ENCODE results near the gene ARID4B. TPM values are rescaled to one million over a fixed set of nuclear protein-coding genes. Genes with fewer than 3 reads are reported as not detected.
"Not testable (repeated sequence)": the region's sequence is repeated elsewhere in the genome, so short reads cannot be mapped to it uniquely, and the experiment has no call there.

Gene ARID4B
- total RNA-seq, 1 experiment from 2014 or later: 28.3 TPM

- no peak for DNase-seq (ENCODE audit: low read depth in 1 of 2, low spot score in 2 of 2)
- Histone ChIP-seq H3K27me3 (replicated peaks) (no peaks in the 10 kb centered on the region), H3K4me1 (replicated peaks) (no peaks in the 10 kb centered on the region)
These were observed 98.1 kb downstream of the ARID4B start for GRCh38 chr1:235229868-235230267.

GRCh38 chr1:235227414-235227813 lies 100.6 kb downstream of the ARID4B start:
- Histone ChIP-seq H3K27me3 (replicated peaks) (no peaks in the 10 kb centered on the region), H3K27ac (no peak overlapping the region), H3K4me1 (replicated peaks) (no peaks in the 10 kb centered on the region), H3K9me3 (replicated peaks) (no peaks in the 10 kb centered on the region), H3K36me3 (peaks cover 40% of the 10 kb centered on the region), H3K4me3 (no peak overlapping the region)
- DNase-seq (ENCODE audit: low read depth in 1 of 2, low spot score in 2 of 2): no peak

More at GRCh38 chr1:235229868-235230267, 98.1 kb downstream of the ARID4B start:
- Histone ChIP-seq H3K27ac (no peak overlapping the region), H3K36me3 (peaks cover 48% of the 10 kb centered on the region), H3K9me3 (replicated peaks) (no peaks in the 10 kb centered on the region), H3K4me3 (no peak overlapping the region)

GRCh38 chr1:235226933-235227332 lies 101.0 kb downstream of the ARID4B start:
- Histone ChIP-seq H3K9me3 (replicated peaks) (no peaks in the 10 kb centered on the region), H3K27me3 (replicated peaks) (no peaks in the 10 kb centered on the region), H3K4me3 (no peak overlapping the region), H3K27ac (no peak overlapping the region), H3K36me3 (peaks cover 44% of the 10 kb centered on the region), H3K4me1 (replicated peaks) (no peaks in the 10 kb centered on the region)
- no peak for DNase-seq (ENCODE audit: low read depth in 1 of 2, low spot score in 2 of 2)

GRCh38 chr1:235225299-235225698 lies 102.7 kb downstream of the ARID4B start:
- no peak for DNase-seq (ENCODE audit: low read depth in 1 of 2, low spot score in 2 of 2)
- H3K36me3 ChIP-seq: peaks cover 53% of the 10 kb centered on the region
- H3K9me3 ChIP-seq (replicated peaks): no peaks in the 10 kb centered on the region
- H3K4me1 ChIP-seq (replicated peaks): no peaks in the 10 kb centered on the region
- H3K27ac ChIP-seq: no peak overlapping the region
- no peaks in the 10 kb centered on the region for H3K27me3 ChIP-seq (replicated peaks)
- no peak overlapping the region for H3K4me3 ChIP-seq

GRCh38 chr1:235221653-235222375 lies 106.2 kb downstream of the ARID4B start:
- H3K27ac ChIP-seq: no peak overlapping the region
- no peak for DNase-seq (ENCODE audit: low read depth in 1 of 2, low spot score in 2 of 2)
- peaks cover 31% of the 10 kb centered on the region for H3K36me3 ChIP-seq
- no peaks in the 10 kb centered on the region for H3K9me3 ChIP-seq (replicated peaks)
- H3K4me1 ChIP-seq (replicated peaks): no peaks in the 10 kb centered on the region
- H3K27me3 ChIP-seq (replicated peaks): no peaks in the 10 kb centered on the region
- no peak overlapping the region for H3K4me3 ChIP-seq

GRCh38 chr1:235215453-235215852 lies 112.5 kb downstream of the ARID4B start:
- no peaks in the 10 kb centered on the region for H3K9me3 ChIP-seq (replicated peaks)
- H3K27ac ChIP-seq: no peak overlapping the region
- no peak for DNase-seq (ENCODE audit: low read depth in 1 of 2, low spot score in 2 of 2)

GRCh38 chr1:235214962-235215361 lies 113.0 kb downstream of the ARID4B start:
- H3K27ac ChIP-seq; DNase-seq (ENCODE audit: low read depth in 1 of 2, low spot score in 2 of 2); H3K4me1 ChIP-seq (replicated peaks); H3K4me3 ChIP-seq; H3K27me3 ChIP-seq (replicated peaks); H3K9me3 ChIP-seq (replicated peaks): not testable (repeated sequence)
- H3K36me3 ChIP-seq: peaks cover 22% of the 10 kb centered on the region

More at GRCh38 chr1:235215453-235215852, 112.5 kb downstream of the ARID4B start:
- Histone ChIP-seq H3K36me3 (peaks cover 22% of the 10 kb centered on the region), H3K4me1 (replicated peaks) (no peaks in the 10 kb centered on the region), H3K27me3 (replicated peaks) (no peaks in the 10 kb centered on the region), H3K4me3 (no peak overlapping the region)

- Histone ChIP-seq H3K4me1 (replicated peaks) (no peaks in the 10 kb centered on the region), H3K27me3 (replicated peaks) (no peaks in the 10 kb centered on the region), H3K27ac (no peak overlapping the region), H3K36me3 (peaks cover 29% of the 10 kb centered on the region), H3K9me3 (replicated peaks) (no peaks in the 10 kb centered on the region), H3K4me3 (no peak overlapping the region)
- no peak for DNase-seq (ENCODE audit: low read depth in 1 of 2, low spot score in 2 of 2)
These were observed 114.2 kb downstream of the ARID4B start for GRCh38 chr1:235213752-235214151.

GRCh38 chr1:235211517-235211916 lies 116.5 kb downstream of the ARID4B start:
- DNase-seq (ENCODE audit: low read depth in 1 of 2, low spot score in 2 of 2): no peak
- Histone ChIP-seq H3K27ac (no peak overlapping the region), H3K4me3 (no peak overlapping the region), H3K36me3 (peaks cover 35% of the 10 kb centered on the region), H3K4me1 (replicated peaks) (no peaks in the 10 kb centered on the region), H3K27me3 (replicated peaks) (no peaks in the 10 kb centered on the region), H3K9me3 (replicated peaks) (no peaks in the 10 kb centered on the region)

GRCh38 chr1:235207209-235207565 lies 120.8 kb downstream of the ARID4B start:
- Histone ChIP-seq H3K36me3 (peaks cover 36% of the 10 kb centered on the region), H3K27me3 (replicated peaks) (no peaks in the 10 kb centered on the region), H3K9me3 (replicated peaks) (no peaks in the 10 kb centered on the region), H3K27ac (no peak overlapping the region), H3K4me3 (no peak overlapping the region), H3K4me1 (replicated peaks) (no peaks in the 10 kb centered on the region)
- no peak for DNase-seq (ENCODE audit: low read depth in 1 of 2, low spot score in 2 of 2)

GRCh38 chr1:235206533-235207208 lies 121.3 kb downstream of the ARID4B start:
- DNase-seq (ENCODE audit: low read depth in 1 of 2, low spot score in 2 of 2): no peak
- H3K27me3 ChIP-seq (replicated peaks): no peaks in the 10 kb centered on the region
- H3K4me3 ChIP-seq: no peak overlapping the region
- peaks cover 31% of the 10 kb centered on the region for H3K36me3 ChIP-seq
- no peaks in the 10 kb centered on the region for H3K9me3 ChIP-seq (replicated peaks)
- H3K4me1 ChIP-seq (replicated peaks): no peaks in the 10 kb centered on the region
- no peak overlapping the region for H3K27ac ChIP-seq

- no peaks in the 10 kb centered on the region for H3K9me3 ChIP-seq (replicated peaks)
- no peak overlapping the region for H3K4me3 ChIP-seq
- DNase-seq (ENCODE audit: low read depth in 1 of 2, low spot score in 2 of 2): no peak
- peaks cover 21% of the 10 kb centered on the region for H3K36me3 ChIP-seq
- no peaks in the 10 kb centered on the region for H3K27me3 ChIP-seq (replicated peaks)
- no peaks in the 10 kb centered on the region for H3K4me1 ChIP-seq (replicated peaks)
- no peak overlapping the region for H3K27ac ChIP-seq
These were observed 122.3 kb downstream of the ARID4B start for GRCh38 chr1:235205687-235206086.

- Histone ChIP-seq H3K4me3 (no peak overlapping the region), H3K9me3 (replicated peaks) (no peaks in the 10 kb centered on the region), H3K27me3 (replicated peaks) (no peaks in the 10 kb centered on the region), H3K4me1 (replicated peaks) (no peaks in the 10 kb centered on the region), H3K27ac (no peak overlapping the region), H3K36me3 (peaks cover 11% of the 10 kb centered on the region; the same call in 1 of the 2 replicates)
- DNase-seq (ENCODE audit: low read depth in 1 of 2, low spot score in 2 of 2): no peak
These were observed 124.6 kb downstream of the ARID4B start for GRCh38 chr1:235203428-235203827.

- H3K9me3 ChIP-seq (replicated peaks); H3K27me3 ChIP-seq (replicated peaks); H3K4me3 ChIP-seq; H3K27ac ChIP-seq; DNase-seq (ENCODE audit: low read depth in 1 of 2, low spot score in 2 of 2); H3K4me1 ChIP-seq (replicated peaks): not testable (repeated sequence)
- peaks cover 11% of the 10 kb centered on the region for H3K36me3 ChIP-seq
These were observed 125.5 kb downstream of the ARID4B start for GRCh38 chr1:235202447-235202846.
